MCF 10A (cell line): ENCODE data around the gene PSME1. TPM values are rescaled to one million over a fixed set of nuclear protein-coding genes. Genes with fewer than 3 reads are reported as not detected.
A peak's percentile ranks its signal among the peaks of the same experiment; 100 is the strongest.

ENCODE experiments used
- BruUV-seq: library from RNA; stranded (reverse); fragments of 400-500 nt; replicated peaks from 2 replicates; lab custom pipeline; 2021; lab: Mats Ljungman, UMichigan
- CTCF ChIA-PET: fragments of 300-600 bp; sonication (Branson Sonifier 250); formaldehyde crosslinking; extraction: SDS; loops from one replicate; lab custom pipeline; 2021; ENCODE audit warnings: antibody characterized with exemption, inconsistent platforms; lab: Yijun Ruan, JAX
- POLR2A ChIA-PET: fragments of 300-600, 350-650 bp; sonication (Branson Sonifier 250); formaldehyde crosslinking; extraction: SDS; loops from one replicate; lab custom pipeline; 2020; ENCODE audit warnings: antibody characterized with exemption, inconsistent platforms; lab: Yijun Ruan, JAX
- DNase-seq: peaks from one replicate; pipeline ENCODE4 v3.0.0-alpha.2; 2018; ENCODE audit not compliant: unreplicated experiment
- H3K27ac Mint-ChIP-seq: one replicate; pipeline ENCODE4 v1.8.0; 2022; ENCODE audit warnings: mild to moderate bottlenecking, low read depth, mixed read lengths; ENCODE audit not compliant: unreplicated experiment
- H3K27me3 Mint-ChIP-seq: one replicate; pipeline ENCODE4 v1.8.0; 2022; ENCODE audit warnings: mixed read lengths; ENCODE audit not compliant: insufficient read depth, unreplicated experiment
- H3K36me3 Mint-ChIP-seq: one replicate; pipeline ENCODE4 v1.8.0; 2022; ENCODE audit warnings: mild to moderate bottlenecking, moderate library complexity, mixed read lengths; ENCODE audit not compliant: insufficient read depth, unreplicated experiment
- H3K4me1 Mint-ChIP-seq: one replicate; pipeline ENCODE4 v1.8.0; 2022; ENCODE audit warnings: mixed read lengths; ENCODE audit not compliant: insufficient read depth, unreplicated experiment
- H3K4me3 Mint-ChIP-seq: one replicate; pipeline ENCODE4 v1.8.0; 2022; ENCODE audit warnings: mild to moderate bottlenecking, moderate library complexity, mixed read lengths; ENCODE audit not compliant: unreplicated experiment
- H3K9me3 Mint-ChIP-seq: one replicate; pipeline ENCODE4 v1.8.0; 2022; ENCODE audit warnings: mixed read lengths; ENCODE audit not compliant: unreplicated experiment
- CTCF ChIP-seq: fragments of 200-600 bp; IDR thresholded peaks from one replicate; pipeline ENCODE4 v1.8.0; 2022; ENCODE audit warnings: antibody characterized with exemption, mild to moderate bottlenecking; ENCODE audit not compliant: unreplicated experiment
- intact Hi-C: fragments of 100-400 bp; cut with micrococcal nuclease; formaldehyde crosslinking; loops from 2 replicates; pipeline ENCODE4 v1.14.1; 2022
- total RNA-seq: library from RNA; stranded (reverse); gene quantifications from 2 replicates; pipeline ENCODE4 v1.2.3, GENCODE V29; 2022

PSME1 gene
- total RNA-seq, 1 experiment from 2014 or later = 126 TPM

- POLR2A ChIA-PET = interaction anchor here (0.7 to 6.4 kb wide), 7 partner anchors 12 to 557 kb away, joined by 3 to 90 read pairs (median 10); partner anchors contain the start of genes DCAF11, EMC9, NRL and RNF31
- intact Hi-C loops = loop anchor here (2.0 kb wide), 2 partner anchors 13 to 51 kb away; partner anchors contain the start of genes PSME2 and RNF31
- Mint-ChIP-seq H3K36me3 (peaks cover 22% of the 10 kb centered on the region), H3K27ac (peak overlapping the region; percentile 92), H3K9me3 (no peaks in the 10 kb centered on the region), H3K4me3 (peak overlapping the region; percentile 97), H3K4me1 (peaks cover 19% of the 10 kb centered on the region), H3K27me3 (no peaks in the 10 kb centered on the region)
- peak; percentile 33 for DNase-seq
- CTCF ChIA-PET = interaction anchor here (0.8 to 11.2 kb wide), 9 partner anchors 10 to 195 kb away, joined by 3 to 272 read pairs (median 5); partner anchors contain the start of genes DCAF11, IRF9 and NRL
- no TSS peak for BruUV-seq
- TF ChIP-seq CTCF = no peak
These were observed 40.5 kb upstream of the PSME1 start for GRCh38 chr14:24095271-24096068.

- Mint-ChIP-seq H3K36me3 (peaks cover 30% of the 10 kb centered on the region), H3K27ac (no peak overlapping the region), H3K4me3 (peak overlapping the region; percentile 36), H3K27me3 (no peaks in the 10 kb centered on the region), H3K4me1 (peaks cover 19% of the 10 kb centered on the region), H3K9me3 (no peaks in the 10 kb centered on the region)
- DNase-seq = no peak
- no TSS peak for BruUV-seq
- ChIA-PET CTCF (interaction anchor here (0.7 to 11.2 kb wide), 4 partner anchors 9 to 194 kb away, joined by 3 to 272 read pairs (median 3); no protein-coding TSS in a partner anchor), POLR2A (interaction anchor here (0.6 kb wide), 1 partner anchor 10 kb away, joined by 3 read pairs; no protein-coding TSS in a partner anchor)
- no peak for TF ChIP-seq CTCF
- intact Hi-C loops = no loop called here
These were observed 39.3 kb upstream of the PSME1 start for GRCh38 chr14:24096545-24097181.

- Mint-ChIP-seq H3K36me3 (peaks cover 42% of the 10 kb centered on the region), H3K9me3 (no peaks in the 10 kb centered on the region), H3K4me3 (no peak overlapping the region), H3K4me1 (peaks cover 17% of the 10 kb centered on the region), H3K27me3 (no peaks in the 10 kb centered on the region), H3K27ac (no peak overlapping the region)
- BruUV-seq = no TSS peak
- TF ChIP-seq CTCF = no peak
- POLR2A ChIA-PET = interaction anchor here (0.9 kb wide), 1 partner anchor 47 kb away, joined by 3 read pairs; no protein-coding TSS in a partner anchor
- CTCF ChIA-PET = interaction anchor here (0.6 to 11.2 kb wide), 2 partner anchors 8 to 20 kb away, joined by 3 to 272 read pairs; no protein-coding TSS in a partner anchor
- DNase-seq = no peak
- intact Hi-C loops = no loop called here
These were observed 37.6 kb upstream of the PSME1 start for GRCh38 chr14:24098229-24098926.
